Measurements from ENCODE around the gene OGFOD3.

OGFOD3 gene

DNA sequence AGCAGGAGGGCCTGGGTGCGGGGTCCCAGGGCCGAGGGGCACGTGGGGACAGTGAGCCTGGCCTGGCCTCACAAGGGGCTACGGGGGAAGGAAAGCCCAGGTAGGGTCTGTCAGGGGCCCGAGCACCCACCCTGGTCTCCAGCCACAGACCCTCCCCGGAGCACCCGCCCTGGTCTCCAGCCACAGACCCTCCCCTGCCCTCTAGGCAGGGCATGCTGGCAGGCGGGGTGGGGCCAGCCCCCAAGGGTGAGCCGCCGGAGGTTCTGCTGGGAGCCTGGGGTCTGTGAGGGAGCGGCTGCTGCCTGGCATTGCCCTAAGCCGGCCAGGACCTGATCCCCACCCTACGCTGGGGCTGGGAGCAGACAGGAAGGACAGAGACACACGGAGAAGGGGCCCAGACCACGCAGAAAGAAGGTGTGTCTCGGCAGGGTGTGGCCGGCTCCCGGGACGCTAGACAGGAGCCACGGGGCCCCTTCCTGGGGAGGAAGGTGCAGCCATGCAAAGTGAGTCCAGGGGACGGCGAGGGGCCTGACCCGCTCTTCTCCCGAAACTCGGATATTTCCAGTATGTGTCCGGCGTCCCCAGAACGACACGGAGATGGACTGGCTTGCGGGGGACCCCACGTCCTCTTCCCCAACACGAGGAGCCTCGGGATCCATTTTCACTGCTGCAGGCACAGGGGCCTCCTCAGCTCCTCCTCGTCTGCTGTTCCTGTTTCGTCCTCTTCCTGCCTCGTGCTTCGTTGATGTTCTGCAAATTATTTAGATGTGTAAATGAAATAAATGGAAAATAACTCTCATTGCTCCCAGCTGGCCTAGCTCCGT lies 31.3 kb downstream of the OGFOD3 start:
- H4K20me1 ChIP-seq (ENCODE audit: insufficient read depth, low read length): no peaks in the 10 kb centered on the region
- TF ChIP-seq, protein P1, sequence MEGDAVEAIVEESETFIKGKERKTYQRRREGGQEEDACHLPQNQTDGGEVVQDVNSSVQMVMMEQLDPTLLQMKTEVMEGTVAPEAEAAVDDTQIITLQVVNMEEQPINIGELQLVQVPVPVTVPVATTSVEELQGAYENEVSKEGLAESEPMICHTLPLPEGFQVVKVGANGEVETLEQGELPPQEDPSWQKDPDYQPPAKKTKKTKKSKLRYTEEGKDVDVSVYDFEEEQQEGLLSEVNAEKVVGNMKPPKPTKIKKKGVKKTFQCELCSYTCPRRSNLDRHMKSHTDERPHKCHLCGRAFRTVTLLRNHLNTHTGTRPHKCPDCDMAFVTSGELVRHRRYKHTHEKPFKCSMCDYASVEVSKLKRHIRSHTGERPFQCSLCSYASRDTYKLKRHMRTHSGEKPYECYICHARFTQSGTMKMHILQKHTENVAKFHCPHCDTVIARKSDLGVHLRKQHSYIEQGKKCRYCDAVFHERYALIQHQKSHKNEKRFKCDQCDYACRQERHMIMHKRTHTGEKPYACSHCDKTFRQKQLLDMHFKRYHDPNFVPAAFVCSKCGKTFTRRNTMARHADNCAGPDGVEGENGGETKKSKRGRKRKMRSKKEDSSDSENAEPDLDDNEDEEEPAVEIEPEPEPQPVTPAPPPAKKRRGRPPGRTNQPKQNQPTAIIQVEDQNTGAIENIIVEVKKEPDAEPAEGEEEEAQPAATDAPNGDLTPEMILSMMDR (IDR thresholded peaks at IDR 0.05; ENCODE audit: borderline replicate concordance, extremely low read depth, low read length, poor library complexity, severe bottlenecking): no peak
- TF ChIP-seq EZH2 (IDR thresholded peaks at IDR 0.05; ENCODE audit: borderline replicate concordance, low read depth, low read length, severe bottlenecking): no peak
- H3K27me3 ChIP-seq (ENCODE audit: insufficient read depth, low read length, poor library complexity): no peaks in the 10 kb centered on the region
- no peak overlapping the region for H3K4me3 ChIP-seq (ENCODE audit: low read depth in 1 of 2, low read length in 2 of 2)
- H3K4me1 ChIP-seq (ENCODE audit: insufficient read depth, low read length): no peaks in the 10 kb centered on the region
- H2AFZ ChIP-seq (ENCODE audit: low read depth, low read length): no peak overlapping the region
- H3K79me2 ChIP-seq (ENCODE audit: insufficient read depth, low read length): no peaks in the 10 kb centered on the region
- ATAC-seq (ENCODE audit: insufficient read depth, low read depth) (no peak), DNase-seq (no peak)
- peaks cover 7% of the 10 kb centered on the region for H3K36me3 ChIP-seq (ENCODE audit: insufficient read depth, low read length)
- H3K4me2 ChIP-seq (ENCODE audit: insufficient read depth, low read length): no peak overlapping the region
- no peak overlapping the region for H3K9ac ChIP-seq (ENCODE audit: low read depth, low read length)
- no peaks in the 10 kb centered on the region for H3K9me3 ChIP-seq (ENCODE audit: insufficient read depth, low read length, severe bottlenecking)
- H3K27ac ChIP-seq (ENCODE audit: low read length): no peak overlapping the region

DNA sequence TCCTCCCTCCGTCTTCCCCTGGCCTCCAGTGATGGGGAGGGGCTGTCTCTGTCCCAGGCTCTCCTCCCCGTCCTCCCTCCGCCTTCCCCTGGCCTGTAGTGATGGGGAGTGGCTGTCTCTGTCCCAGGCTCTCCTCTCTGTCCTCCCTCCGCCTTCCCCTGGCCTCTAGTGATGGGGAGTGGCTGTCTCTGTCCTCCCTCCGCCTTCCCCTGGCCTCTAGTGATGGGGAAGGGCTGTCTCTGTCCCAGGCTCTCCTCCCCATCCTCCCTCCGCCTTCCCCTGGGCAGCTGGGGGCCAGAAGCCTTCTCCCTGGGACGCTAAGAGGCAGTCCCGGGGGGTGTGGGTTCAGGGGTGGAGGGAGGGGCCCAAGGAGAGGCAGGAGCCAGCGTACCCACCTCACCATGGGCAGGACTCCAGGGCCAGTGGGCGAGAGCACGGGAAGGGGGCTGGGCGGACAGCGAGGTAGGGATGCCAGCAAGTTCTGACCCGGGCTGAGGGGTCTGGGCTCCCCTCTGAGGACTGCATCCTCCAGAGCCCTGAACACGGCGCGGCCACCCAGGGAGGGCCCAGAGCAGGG lies 32.0 kb downstream of the OGFOD3 start:
- H3K4me1 ChIP-seq (ENCODE audit: insufficient read depth, low read length): no peaks in the 10 kb centered on the region
- no peak overlapping the region for H3K9ac ChIP-seq (ENCODE audit: low read depth, low read length)
- H3K27me3 ChIP-seq (ENCODE audit: insufficient read depth, low read length, poor library complexity): no peaks in the 10 kb centered on the region
- no peaks in the 10 kb centered on the region for H3K79me2 ChIP-seq (ENCODE audit: insufficient read depth, low read length)
- no peak overlapping the region for H2AFZ ChIP-seq (ENCODE audit: low read depth, low read length)
- DNase-seq (no peak), ATAC-seq (ENCODE audit: insufficient read depth, low read depth) (no peak)
- H3K9me3 ChIP-seq (ENCODE audit: insufficient read depth, low read length, severe bottlenecking): no peaks in the 10 kb centered on the region
- H3K4me2 ChIP-seq (ENCODE audit: insufficient read depth, low read length): no peak overlapping the region
- no peaks in the 10 kb centered on the region for H3K36me3 ChIP-seq (ENCODE audit: insufficient read depth, low read length)
- H3K4me3 ChIP-seq (ENCODE audit: low read depth in 1 of 2, low read length in 2 of 2): no peak overlapping the region
- TF ChIP-seq, protein P1 (IDR thresholded peaks at IDR 0.05; ENCODE audit: borderline replicate concordance, extremely low read depth, low read length, poor library complexity, severe bottlenecking): no peak
- no peak for TF ChIP-seq EZH2 (IDR thresholded peaks at IDR 0.05; ENCODE audit: borderline replicate concordance, low read depth, low read length, severe bottlenecking)
- no peaks in the 10 kb centered on the region for H4K20me1 ChIP-seq (ENCODE audit: insufficient read depth, low read length)
- H3K27ac ChIP-seq (ENCODE audit: low read length): no peak overlapping the region

DNA sequence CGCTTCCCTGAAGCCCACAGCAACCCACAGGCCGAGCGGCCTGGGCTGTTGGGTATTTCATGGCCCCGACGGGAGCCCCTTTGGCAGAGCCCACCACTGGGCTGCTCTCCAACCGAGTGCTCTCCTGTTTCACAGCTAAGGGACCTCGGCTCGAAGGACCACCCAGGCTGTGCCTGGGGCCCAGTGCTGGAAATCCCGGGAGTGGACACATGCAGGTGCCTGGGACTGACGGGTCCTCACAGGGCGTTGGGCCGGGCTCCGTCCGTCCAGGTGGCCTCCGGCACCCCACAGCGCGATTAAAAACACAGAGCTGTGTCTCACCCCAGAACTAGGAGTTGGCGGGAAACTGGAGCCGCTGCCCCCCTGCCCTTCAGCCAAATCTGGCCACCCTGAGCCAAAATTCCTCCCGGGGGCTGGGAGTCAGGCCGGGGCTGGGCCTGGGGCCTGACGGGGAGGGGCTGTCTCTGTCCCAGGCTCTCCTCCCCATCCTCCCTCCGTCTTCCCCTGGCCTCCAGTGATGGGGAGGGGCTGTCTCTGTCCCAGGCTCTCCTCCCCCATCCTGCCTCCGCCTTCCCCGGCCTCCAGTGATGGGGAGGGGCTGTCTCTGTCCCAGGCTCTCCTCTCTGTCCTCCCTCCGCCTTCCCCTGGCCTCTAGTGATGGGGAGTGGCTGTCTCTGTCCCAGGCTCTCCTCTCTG lies 32.7 kb downstream of the OGFOD3 start:
- Histone ChIP-seq H3K4me2 (ENCODE audit: insufficient read depth, low read length) (no peak overlapping the region), H4K20me1 (ENCODE audit: insufficient read depth, low read length) (no peaks in the 10 kb centered on the region), H3K36me3 (ENCODE audit: insufficient read depth, low read length) (no peaks in the 10 kb centered on the region), H2AFZ (ENCODE audit: low read depth, low read length) (no peak overlapping the region), H3K4me3 (ENCODE audit: low read depth in 1 of 2, low read length in 2 of 2) (no peak overlapping the region), H3K4me1 (ENCODE audit: insufficient read depth, low read length) (no peaks in the 10 kb centered on the region), H3K27ac (ENCODE audit: low read length) (no peak overlapping the region), H3K9ac (ENCODE audit: low read depth, low read length) (no peak overlapping the region), H3K79me2 (ENCODE audit: insufficient read depth, low read length) (no peaks in the 10 kb centered on the region), H3K9me3 (ENCODE audit: insufficient read depth, low read length, severe bottlenecking) (no peaks in the 10 kb centered on the region), H3K27me3 (ENCODE audit: insufficient read depth, low read length, poor library complexity) (no peaks in the 10 kb centered on the region)
- ATAC-seq (ENCODE audit: insufficient read depth, low read depth) (no peak), DNase-seq (no peak)
- TF ChIP-seq, protein P1 (IDR thresholded peaks at IDR 0.05; ENCODE audit: borderline replicate concordance, extremely low read depth, low read length, poor library complexity, severe bottlenecking): no peak
- no peak for TF ChIP-seq EZH2 (IDR thresholded peaks at IDR 0.05; ENCODE audit: borderline replicate concordance, low read depth, low read length, severe bottlenecking)
